GM19043 (cell line): ENCODE measurements around the gene KNDC1.

ENCODE experiments used
- ATAC-seq: cut with Tn5 transposase; IDR thresholded peaks from one replicate; pipeline ENCODE4 v1.9.1; 2021; ENCODE audit warnings: low read depth; ENCODE audit not compliant: unreplicated experiment

The KNDC1 gene

GRCh38 chr10:133202778-133203651 is 43.0 kb downstream of the KNDC1 start:
- no peak for ATAC-seq

GRCh38 chr10:133203652-133204195 is 43.7 kb downstream of the KNDC1 start:
- no peak for ATAC-seq

- ATAC-seq, result no peak
Observed at GRCh38 chr10:133204226-133205015, 44.4 kb downstream of the KNDC1 start.

- ATAC-seq, result no peak
Observed at GRCh38 chr10:133205146-133205545, 45.1 kb downstream of the KNDC1 start.

DNA sequence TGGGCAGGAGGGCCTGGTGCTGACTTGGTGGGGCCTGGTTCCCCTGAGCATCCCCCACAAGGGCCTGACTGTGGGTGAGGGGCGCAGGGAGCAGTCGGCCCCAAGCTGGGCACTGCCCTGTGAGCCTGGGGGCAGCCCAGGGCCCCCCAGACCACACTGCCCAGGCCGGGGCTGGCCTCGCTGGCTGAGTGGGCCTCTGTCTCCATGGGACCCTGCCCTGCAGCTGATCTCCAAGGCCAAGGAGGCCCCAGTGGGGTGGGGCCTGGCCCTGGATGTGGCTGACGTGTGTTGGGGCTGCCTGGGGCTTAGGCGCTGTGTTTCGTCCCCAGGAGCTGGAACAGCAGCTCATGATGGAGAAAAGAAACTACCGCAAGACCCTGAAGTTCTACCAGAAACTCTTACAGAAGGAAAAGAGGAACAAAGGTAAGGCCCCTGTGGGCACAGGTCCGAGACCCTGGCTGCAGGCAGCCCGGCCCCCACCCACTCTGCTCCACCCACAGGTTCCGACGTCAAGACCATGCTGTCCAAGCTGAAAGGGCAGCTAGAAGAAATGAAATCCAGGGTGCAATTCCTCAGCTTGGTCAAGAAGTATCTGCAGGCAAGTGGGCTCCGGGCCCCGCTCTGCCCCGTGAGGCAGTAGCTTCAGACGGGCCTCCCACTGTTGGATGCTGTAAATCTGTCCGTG is 46.5 kb downstream of the KNDC1 start:
- ATAC-seq, result no peak

DNA sequence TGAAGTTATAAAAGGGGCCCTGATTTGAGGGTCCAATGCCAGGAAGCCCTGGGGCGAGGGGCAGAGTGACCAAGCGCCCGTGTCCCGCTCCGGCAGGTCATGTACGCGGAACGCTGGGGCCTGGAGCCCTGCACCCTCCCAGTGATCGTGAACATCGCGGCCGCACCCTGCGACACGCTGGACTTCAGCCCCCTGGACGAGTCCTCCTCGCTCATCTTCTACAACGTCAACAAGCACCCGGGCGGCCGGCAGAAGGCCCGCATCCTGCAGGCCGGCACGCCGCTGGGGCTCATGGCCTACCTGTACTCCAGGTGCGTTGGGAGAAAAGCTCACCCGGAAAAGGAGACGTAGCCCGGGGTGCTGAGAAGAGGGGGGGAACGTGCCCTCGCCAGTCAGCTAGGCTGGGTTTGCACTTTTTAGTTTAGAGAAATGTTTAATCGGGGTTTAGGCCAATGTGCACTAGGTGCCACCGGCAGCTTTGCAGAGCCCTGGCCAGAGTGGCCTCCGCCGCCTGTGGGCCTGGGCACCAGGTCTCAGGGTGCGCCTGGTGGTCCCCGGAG is 47.1 kb downstream of the KNDC1 start:
- ATAC-seq, result no peak

- ATAC-seq, result no peak
Observed at GRCh38 chr10:133207627-133208026, 47.6 kb downstream of the KNDC1 start.

DNA sequence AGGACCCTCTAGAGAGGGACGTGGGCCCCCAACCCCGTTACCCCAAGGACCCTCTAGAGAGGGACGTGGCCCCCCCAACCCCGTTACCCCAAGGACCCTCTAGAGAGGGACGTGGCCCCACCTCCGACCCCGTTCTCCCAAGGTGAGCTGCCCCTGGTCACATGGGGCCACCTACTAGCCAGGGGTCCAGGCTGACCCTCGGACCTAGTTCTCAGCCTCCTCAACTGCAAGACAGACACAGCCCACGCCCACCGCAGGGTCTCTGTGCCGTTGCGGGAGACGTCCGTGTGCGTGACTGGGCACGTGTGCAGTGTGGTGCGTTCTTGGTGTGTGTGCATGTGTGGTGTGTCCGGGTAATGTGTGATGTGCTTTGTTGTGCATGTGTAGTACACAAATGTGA is 48.4 kb downstream of the KNDC1 start:
- ATAC-seq, result no peak

DNA sequence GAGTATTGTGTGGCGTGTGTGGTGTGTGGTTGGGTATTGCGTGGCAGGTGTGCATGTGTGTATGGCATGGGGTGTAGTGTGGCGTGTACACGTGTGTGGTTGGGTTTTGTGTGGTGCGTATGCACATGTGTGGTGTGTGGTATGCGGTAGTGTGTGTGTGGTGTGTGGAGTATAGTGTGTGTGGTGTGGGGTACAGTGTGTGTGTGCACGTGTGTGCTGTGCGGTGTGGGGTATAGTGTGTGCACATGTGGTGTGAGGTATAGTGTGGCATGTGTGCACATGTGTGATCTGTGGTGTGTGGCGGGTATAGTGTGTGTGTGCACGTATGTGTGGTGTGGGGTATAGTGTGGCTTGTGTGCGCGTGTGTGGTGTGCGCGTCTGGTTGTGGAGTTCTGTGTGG is 49.1 kb downstream of the KNDC1 start:
- ATAC-seq, result no peak

GRCh38 chr10:133209641-133210040 is 49.6 kb downstream of the KNDC1 start:
- no peak for ATAC-seq

DNA sequence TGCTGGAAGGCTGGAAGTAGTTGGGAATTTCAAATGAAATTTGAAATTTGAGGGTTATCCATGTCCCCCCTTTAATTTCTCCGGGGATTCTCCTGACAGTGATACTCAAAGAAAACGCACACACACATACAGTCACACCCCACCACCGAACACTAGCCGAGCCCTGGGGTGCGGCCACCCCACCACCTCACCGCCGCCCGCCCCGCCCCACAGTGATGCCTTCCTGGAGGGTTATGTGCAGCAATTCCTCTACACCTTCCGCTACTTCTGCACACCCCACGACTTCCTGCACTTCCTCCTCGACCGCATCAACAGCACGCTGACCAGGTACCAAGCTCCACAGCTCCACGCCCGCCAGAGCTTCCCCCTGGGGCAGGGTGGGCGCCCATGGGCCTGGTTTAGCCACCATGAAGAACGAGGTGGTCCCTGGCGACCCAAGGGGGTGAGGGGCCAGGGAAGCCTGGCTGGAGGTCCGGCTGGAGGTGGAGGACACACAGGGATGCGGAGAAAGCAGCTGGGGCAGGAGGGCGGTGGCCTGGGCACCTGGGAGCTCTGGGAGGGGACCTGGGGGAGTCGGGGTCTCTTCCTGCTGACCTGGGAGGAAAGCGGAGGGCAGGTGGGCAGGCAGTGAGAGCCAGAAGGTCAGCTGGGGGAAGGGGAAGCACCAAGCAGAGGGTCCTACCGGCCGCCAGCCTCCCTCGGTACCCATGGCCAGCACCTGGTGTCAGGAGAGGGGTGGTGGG is 50.5 kb downstream of the KNDC1 start:
- no peak for ATAC-seq

GRCh38 chr10:133211141-133211830 is 51.3 kb downstream of the KNDC1 start:
- ATAC-seq, result no peak

DNA sequence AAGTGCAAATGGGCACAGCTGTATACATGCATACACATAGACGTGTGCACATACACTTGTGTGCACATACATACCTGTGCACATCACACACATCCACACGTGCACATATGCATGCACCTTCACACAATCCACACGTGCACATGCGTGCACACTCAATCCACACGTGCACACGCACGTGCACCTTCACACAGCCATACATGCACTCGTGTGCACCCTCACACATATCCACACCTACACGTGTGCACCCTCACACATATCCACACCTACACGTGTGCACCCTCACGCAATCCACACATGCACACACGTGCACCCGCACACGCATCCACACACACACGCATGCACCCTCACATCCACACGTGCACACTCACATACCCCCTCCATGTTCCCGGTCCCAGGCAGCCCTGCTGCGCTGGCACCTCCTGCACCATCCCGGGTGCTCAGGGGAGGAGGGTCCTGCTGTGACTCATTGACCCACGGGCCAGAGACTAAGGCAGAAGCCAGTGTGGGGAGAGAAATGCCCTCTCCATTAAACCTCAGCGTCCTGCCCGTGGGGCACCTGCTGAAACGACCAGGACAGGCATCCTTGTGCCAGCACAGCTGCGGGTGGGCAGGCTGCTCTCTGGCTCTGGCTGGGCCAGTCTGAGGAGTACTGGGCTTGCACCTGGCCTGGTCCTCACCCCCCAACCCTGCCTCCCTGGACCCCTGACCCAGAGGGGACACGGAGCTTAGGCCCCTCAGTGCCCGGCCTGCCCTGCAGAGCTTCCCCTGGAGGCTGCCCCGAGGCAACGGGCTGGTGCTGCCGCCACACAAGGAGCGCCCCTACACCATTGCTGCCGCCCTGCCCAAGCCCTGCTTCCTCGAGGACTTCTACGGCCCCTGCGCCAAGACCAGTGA is 52.2 kb downstream of the KNDC1 start:
- no peak for ATAC-seq

DNA sequence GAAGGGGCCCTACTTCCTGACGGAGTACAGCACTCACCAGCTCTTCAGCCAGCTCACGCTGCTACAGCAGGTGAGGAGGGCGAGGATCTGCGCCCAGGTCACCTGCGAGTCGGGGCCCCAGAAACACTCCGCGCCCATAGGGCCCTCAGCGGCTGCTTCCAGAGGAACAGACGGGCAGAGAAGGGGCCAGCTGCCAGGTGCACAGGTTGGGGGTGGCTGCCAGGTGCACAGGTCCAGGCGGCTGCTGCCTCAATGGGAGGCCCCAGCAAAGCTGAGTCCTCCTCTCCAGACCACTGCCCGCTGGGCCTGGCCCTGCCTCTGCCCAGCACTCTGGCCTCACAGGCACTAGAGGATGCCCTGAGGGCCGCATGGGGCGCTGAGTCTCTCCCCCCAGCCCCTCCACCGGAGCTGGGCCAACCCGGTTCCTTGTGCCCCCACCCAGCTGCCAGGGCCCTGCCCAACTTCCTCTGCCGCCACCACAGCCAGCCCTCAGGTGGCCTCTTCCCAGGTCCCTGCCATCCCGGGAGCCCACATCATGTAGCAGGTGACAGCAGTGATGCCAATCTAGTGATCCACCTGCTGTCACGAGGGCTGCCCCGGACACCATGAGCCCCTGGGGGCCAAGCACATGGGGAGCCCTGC is 53.0 kb downstream of the KNDC1 start:
- ATAC-seq, result no peak

- ATAC-seq, result no peak
Observed at GRCh38 chr10:133213641-133214467, 53.8 kb downstream of the KNDC1 start.

DNA sequence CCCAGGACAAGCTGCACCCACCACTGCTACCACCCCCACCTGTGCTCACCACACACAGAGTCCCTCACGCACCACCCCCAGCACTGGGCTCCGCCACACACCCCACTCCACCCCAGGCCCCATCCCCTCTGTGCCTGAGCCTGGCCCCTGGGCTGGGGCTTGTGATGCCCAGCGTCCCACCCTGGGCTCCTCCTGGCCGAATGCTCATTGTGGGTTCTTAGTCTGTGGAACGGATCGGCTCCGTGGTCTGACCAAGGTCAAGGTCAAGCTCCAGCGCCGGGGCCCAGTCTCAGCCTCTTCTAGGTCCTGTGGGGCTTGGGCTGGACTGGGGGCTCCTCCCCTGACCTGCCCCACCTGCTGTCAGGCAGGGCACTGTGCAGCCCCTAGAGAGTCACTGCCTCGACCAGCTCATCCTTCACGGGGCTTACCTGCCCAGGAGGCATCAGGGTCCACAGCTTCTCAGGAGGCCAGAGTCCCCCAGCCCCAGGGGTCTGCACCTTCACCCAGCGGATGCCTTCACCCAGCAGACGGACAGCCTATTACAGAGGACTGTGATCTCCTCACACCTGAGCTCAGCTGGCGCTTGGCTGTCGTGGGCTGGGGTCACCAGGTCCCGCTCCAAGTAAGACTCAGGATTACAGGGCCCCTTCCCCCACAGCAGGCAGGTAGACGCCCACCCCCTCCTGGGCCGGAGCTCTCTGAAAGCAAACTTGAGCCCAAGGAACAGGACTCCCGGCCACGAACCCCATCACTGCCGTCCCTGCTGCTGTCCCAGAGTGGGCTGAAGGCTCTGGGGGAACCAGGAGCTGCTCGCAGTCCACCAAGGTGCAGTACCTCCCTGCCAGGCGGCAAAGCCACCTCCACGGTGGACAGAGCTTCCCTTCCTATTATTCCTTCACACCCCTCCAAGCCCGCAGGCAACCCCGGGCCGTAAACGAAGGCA is 54.7 kb downstream of the KNDC1 start:
- ATAC-seq, result no peak
